ENCODE data around the gene SDF4. TPM values are rescaled to one million over a fixed set of nuclear protein-coding genes. Genes with fewer than 3 reads are reported as not detected.
"Not testable (repeated sequence)": the region's sequence is repeated elsewhere in the genome, so short reads cannot be mapped to it uniquely, and the experiment has no call there.

Gene SDF4
- total and polyA plus RNA-seq, 12 donors = 95.6 to 184 (median 123) TPM

DNA sequence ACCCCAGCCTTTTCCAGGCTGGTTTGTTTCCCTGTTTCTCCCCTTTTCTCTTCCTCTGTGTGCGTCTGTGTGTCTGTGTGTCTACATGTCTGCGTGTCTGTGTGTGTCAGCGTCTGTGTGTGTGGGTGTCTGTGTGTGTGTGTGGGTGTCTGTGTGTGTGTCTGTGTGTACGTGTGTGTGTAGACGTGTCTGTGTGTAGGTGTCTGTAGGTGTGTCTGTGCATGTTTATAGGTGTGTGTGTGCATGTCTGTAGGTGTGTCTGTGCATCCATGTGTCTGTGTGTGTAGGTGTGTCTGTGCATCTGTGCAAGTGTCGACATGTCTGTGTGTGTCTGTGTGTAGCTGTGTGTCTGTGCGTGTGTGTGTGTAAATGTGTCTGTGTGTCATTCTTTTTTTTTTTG, 54.9 kb downstream of the SDF4 start:
- Histone ChIP-seq H3K4me1 (peaks cover 0 to 10% (median 4%) of the 10 kb centered on the region in 9 donors), H3K27me3 (peaks cover 10 to 86% (median 72%) of the 10 kb centered on the region in 7 donors), H3K4me3 (no peak overlapping the region), H3K36me3 (no peaks in the 10 kb centered on the region), H3K9me3 (no peaks in the 10 kb centered on the region), H3K27ac (no peak overlapping the region)
- TF ChIP-seq, protein P1, sequence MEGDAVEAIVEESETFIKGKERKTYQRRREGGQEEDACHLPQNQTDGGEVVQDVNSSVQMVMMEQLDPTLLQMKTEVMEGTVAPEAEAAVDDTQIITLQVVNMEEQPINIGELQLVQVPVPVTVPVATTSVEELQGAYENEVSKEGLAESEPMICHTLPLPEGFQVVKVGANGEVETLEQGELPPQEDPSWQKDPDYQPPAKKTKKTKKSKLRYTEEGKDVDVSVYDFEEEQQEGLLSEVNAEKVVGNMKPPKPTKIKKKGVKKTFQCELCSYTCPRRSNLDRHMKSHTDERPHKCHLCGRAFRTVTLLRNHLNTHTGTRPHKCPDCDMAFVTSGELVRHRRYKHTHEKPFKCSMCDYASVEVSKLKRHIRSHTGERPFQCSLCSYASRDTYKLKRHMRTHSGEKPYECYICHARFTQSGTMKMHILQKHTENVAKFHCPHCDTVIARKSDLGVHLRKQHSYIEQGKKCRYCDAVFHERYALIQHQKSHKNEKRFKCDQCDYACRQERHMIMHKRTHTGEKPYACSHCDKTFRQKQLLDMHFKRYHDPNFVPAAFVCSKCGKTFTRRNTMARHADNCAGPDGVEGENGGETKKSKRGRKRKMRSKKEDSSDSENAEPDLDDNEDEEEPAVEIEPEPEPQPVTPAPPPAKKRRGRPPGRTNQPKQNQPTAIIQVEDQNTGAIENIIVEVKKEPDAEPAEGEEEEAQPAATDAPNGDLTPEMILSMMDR (IDR thresholded peaks at IDR 0.05) = no peak
- no peak for ATAC-seq
- intact Hi-C loops (cut with DNase I) = no loop called here
- no peak for DNase-seq
- WGBS, 2 donors = 76 to 80% methylated on average over 7 of the region's 7 CpGs

DNA sequence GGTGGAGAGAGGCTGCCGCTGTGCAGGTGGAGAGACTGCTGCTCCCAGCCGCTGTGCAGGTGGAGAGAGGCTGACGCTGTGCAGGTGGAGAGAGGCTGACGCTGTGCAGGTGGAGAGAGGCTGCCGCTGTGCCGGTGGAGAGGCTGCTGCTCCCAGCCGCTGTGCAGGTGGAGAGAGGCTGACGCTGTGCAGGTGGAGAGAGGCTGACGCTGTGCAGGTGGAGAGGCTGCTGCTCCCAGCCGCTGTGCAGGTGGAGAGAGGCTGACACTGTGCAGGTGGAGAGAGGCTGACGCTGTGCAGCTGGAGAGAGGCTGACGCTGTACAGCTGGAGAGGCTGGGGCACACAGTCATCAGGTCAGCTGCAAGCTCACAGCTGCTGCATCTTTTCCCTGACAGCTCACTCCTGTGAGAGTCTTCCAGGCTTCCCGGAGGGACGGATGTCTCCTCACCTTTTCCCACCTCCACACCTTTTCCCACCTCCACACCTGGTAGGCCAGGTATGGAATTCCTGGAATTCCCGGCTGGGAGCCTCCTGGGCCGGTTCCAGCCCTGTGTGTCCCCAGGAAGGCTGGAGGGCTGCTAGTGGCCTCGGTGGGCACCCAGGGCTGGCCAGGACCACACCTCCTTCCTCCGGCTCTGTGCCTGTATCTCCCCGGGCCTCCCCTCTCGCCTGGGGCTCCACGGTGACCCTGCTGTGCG, 55.6 kb downstream of the SDF4 start:
- H3K27me3 ChIP-seq = peaks cover 10 to 86% (median 80%) of the 10 kb centered on the region in 7 donors
- H3K9me3 ChIP-seq; intact Hi-C loops (cut with DNase I); H3K36me3 ChIP-seq; ATAC-seq; H3K4me1 ChIP-seq; DNase-seq; H3K27ac ChIP-seq; H3K4me3 ChIP-seq: not testable (repeated sequence)
- WGBS, 2 donors = 22 to 29% methylated on average over 22 of the region's 22 CpGs

DNA sequence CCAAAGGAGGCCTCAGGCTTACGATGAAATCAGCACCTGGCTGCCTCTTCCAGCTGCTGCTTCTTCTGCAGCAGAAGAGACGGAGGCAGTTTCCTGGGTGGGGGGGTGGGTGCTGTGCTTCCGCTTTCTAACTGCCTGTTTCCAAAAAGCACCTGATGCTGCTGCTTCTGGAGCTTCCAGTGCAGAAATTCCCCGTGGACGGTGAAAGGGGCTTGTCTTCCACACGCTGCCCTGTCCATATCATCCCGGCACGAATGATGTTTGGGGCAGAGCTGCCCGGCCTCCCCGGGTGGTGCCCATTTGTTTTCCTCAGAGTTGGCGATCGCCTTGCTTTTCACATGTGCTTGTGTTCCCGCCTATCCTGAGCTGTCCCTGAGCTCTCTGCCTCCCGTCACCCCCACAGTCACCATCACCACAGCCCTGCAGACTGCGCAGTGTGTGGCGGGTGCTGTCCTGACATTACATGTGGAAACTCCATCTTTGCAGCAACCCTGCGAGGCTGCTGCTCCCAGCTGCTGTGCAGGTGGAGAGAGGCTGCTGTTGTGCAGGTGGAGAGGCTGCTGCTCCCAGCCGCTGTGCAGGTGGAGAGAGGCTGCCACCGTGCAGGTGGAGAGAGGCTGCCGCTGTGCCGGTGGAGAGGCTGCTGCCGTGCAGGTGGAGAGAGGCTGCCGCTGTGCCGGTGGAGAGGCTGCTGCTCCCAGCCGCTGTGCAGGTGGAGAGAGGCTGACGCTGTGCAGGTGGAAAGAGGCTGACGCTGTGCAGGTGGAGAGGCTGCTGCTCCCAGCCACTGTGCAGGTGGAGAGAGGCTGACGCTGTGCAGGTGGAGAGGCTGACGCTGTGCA, 56.4 kb downstream of the SDF4 start:
- H3K4me1 ChIP-seq = peaks cover 0 to 10% (median 4%) of the 10 kb centered on the region in 9 donors
- no peak overlapping the region for H3K4me3 ChIP-seq
- 80 to 82% methylated on average over 29 of the region's 29 CpGs for WGBS, 2 donors
- ATAC-seq (no peak), DNase-seq (no peak)
- intact Hi-C loops (cut with DNase I) = no loop called here
- H3K9me3 ChIP-seq = no peaks in the 10 kb centered on the region
- peaks cover 13 to 93% (median 87%) of the 10 kb centered on the region in 7 donors for H3K27me3 ChIP-seq
- no peaks in the 10 kb centered on the region for H3K36me3 ChIP-seq
- no peak overlapping the region for H3K27ac ChIP-seq
- TF ChIP-seq, protein P1 (IDR thresholded peaks at IDR 0.05) = no peak

DNA sequence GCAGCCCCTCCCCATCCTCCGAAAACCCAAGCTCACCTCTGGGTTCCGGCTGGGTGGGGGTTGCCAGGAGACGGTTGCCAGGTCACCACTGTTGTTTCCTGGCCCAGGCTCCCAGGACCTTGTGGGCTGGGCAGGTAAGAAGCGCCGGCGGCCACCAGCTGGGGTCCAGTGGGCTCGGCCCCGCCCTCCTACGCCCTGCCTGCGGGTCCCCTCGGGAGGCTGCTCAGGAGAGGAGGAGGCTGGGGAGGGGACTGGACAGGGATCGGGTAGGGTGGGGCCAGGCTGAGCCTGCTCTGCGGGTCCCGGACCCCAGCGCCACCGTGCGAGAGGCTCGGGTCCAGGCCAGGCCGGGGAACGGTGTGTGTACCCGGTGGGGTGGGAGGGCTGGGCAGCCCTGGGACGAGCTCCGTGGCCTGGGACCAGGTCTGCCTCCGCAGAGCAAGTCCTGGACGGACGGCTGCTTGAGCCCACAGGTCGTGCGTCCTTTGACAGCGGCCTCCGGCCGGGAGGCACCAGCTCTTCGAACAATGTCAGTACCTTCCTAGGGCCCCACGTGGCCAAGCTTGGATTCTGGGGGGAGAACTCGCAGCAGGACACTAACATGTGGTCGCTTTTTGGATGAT, 57.9 kb downstream of the SDF4 start, which contains the start of gene TTLL10:
TTLL10 (plus strand) TSS at position 88 of the 623 bp plus-strand sequence. CDS start 5,336 bp downstream, outside the sequence.
- ATAC-seq (peak in 3 of 8 donors; percentile 22 to 36 (median 35)), DNase-seq (peak in 1 of 2 donors; percentile 15)
- TF ChIP-seq, protein P1 (IDR thresholded peaks at IDR 0.05) = no peak
- no peak within 1 kb of the TSS for H3K4me3 ChIP-seq
- no peaks in the 10 kb centered on the region for H3K9me3 ChIP-seq
- intact Hi-C loops (cut with DNase I) = loop anchor here in 1 of 10 donors (5.0 kb wide), 1 partner anchor 52 kb away; no protein-coding TSS in a partner anchor
- H3K27me3 ChIP-seq = peaks cover 13 to 96% (median 87%) of the 10 kb centered on the region in 7 donors
- H3K36me3 ChIP-seq = no peaks in the 10 kb centered on the region
- peaks cover 0 to 10% (median 4%) of the 10 kb centered on the region in 9 donors for H3K4me1 ChIP-seq
- WGBS, 2 donors = 19 to 23% methylated on average over 34 to 35 of the region's 35 CpGs
- no peak within 1 kb of the TSS for H3K27ac ChIP-seq
